Motor neuron (in vitro differentiated cells): ENCODE results near the gene CDH2. TPM values are rescaled to one million over a fixed set of nuclear protein-coding genes. Genes with fewer than 3 reads are reported as not detected.
"Not testable (repeated sequence)": the region's sequence is repeated elsewhere in the genome, so short reads cannot be mapped to it uniquely, and the experiment has no call there.

Experiments used
- ATAC-seq, 8 experiments: fragments of 200-7000 bp; cut with Tn5 transposase; replicated peaks in 6 of 8; 2 replicates each; pipeline ENCODE4 v1.8.0; 2021; ENCODE audit warnings: mild to moderate bottlenecking in 8 of 8, moderate library complexity in 8 of 8
- H3K27ac ChIP-seq, 2 donors: fragments of 250-450 bp; sonication (Bioruptor Pico); 2 replicates each; pipeline ENCODE4 v1.9.0; 2021; ENCODE audit warnings: antibody characterized with exemption in 2 of 2, mild to moderate bottlenecking in 2 of 2, moderate library complexity in 1 of 2
- H3K4me1 ChIP-seq, 2 donors: fragments of 250-450 bp; sonication (Bioruptor Pico); replicated peaks in 1 of 2; 2 replicates each; pipeline ENCODE4 v1.6.1; 2021; ENCODE audit warnings: antibody characterized with exemption in 2 of 2, mild to moderate bottlenecking in 2 of 2, moderate library complexity in 1 of 2
- H3K4me3 ChIP-seq, 5 donors: fragments of 250-450 bp; sonication (Bioruptor Pico); 2 replicates each; pipeline ENCODE4 v1.9.0; 2021; ENCODE audit warnings: antibody characterized with exemption in 5 of 5, mild to moderate bottlenecking in 5 of 5, moderate library complexity in 4 of 5
- WGBS, 10 experiments: fragments of 450-650 bp; shearing (Covaris generic); methylation state at CpG; one replicate each; pipeline ENCODE4 v1.0.0; 2022; 5-methylcytosine and 5-hydroxymethylcytosine counted together
- in situ Hi-C, 9 experiments: fragments of 400-800 bp; cut with MboI; loops; one replicate each; pipeline ENCODE4 v1.15.0; 2021; ENCODE audit warnings: low sequenced_read_pairs in 9 of 9, low pct_unique_long_range_greater_than_20kb in 2 of 9; ENCODE audit not compliant: unreplicated experiment in 9 of 9
- total RNA-seq, 8 experiments: library from RNA; unstranded; fragments of 300-600 nt; gene quantifications; 2 replicates each; pipeline versions ENCODE4 v1.2.3 to v1.2.4, GENCODE V29; 2022

CDH2 gene
- total RNA-seq, 8 experiments from 2014 or later: 0.10 to 181 (median 82.6) TPM

GRCh38 chr18:27922780-27923179, 254.2 kb downstream of the CDH2 start:
- peak in 4 of 8 experiments; percentile 26 to 49 (median 30) for ATAC-seq
- no peak overlapping the region for H3K4me3 ChIP-seq
- 0 to 79% (median 36%) methylated on average over 1 to 5 of the region's 5 CpGs for WGBS, 10 experiments
- peak overlapping the region in 1 of 2 donors; percentile 26 for H3K27ac ChIP-seq
- in situ Hi-C loops: no loop called here
- H3K4me1 ChIP-seq: peaks cover 24 to 26% of the 10 kb centered on the region in 2 donors

GRCh38 chr18:27921904-27922751, 254.8 kb downstream of the CDH2 start:
- peak overlapping the region; percentile 32 to 55 for H3K27ac ChIP-seq
- ATAC-seq: peak in 6 of 8 experiments; percentile 14 to 95 (median 88)
- 40 to 100% (median 65%) methylated on average over 2 to 14 of the region's 18 CpGs; no CpG with 5 or more reads in 1 of the 10 experiments for WGBS, 10 experiments
- in situ Hi-C loops: no loop called here
- peaks cover 24 to 26% of the 10 kb centered on the region in 2 donors for H3K4me1 ChIP-seq
- H3K4me3 ChIP-seq: no peak overlapping the region

DNA sequence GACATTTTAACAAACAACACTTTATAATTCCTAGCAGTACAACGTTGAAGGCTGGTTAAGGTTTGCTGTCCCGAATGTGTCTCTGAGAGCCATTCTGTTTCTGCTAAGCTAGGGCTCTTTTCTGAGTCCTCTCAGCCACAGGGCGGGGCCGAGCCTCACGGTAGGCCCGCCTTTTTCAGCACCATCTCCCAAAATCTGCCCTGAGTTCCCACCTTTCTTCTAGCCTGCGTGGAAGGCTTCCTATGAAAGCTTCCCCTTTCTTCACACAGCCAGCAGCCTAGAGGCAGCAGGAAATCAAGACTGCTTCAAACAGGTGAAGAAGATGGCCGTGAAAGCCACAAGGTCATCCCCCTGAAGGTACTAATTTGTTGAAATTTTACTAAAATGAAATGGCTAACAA, 255.5 kb downstream of the CDH2 start:
- H3K27ac ChIP-seq: peak overlapping the region in 1 of 2 donors; percentile 55
- ATAC-seq: no peak
- in situ Hi-C loops: no loop called here

GRCh38 chr18:27920836-27921235, 256.1 kb downstream of the CDH2 start:
- 48 to 90% (median 60%) methylated on average over 2 to 3 of the region's 3 CpGs; no CpG with 5 or more reads in 4 of the 10 experiments for WGBS, 10 experiments
- in situ Hi-C loops: no loop called here
- Histone ChIP-seq H3K27ac (no peak overlapping the region), H3K4me1 (peaks cover 24 to 26% of the 10 kb centered on the region in 2 donors), H3K4me3 (no peak overlapping the region)
- ATAC-seq: no peak

More for the DNA sequence above, 255.5 kb downstream of the CDH2 start:
- Histone ChIP-seq H3K4me1 (peaks cover 24 to 26% of the 10 kb centered on the region in 2 donors), H3K4me3 (no peak overlapping the region)
- WGBS, 10 experiments: 17 to 94% (median 80%) methylated on average over 1 to 8 of the region's 8 CpGs; no CpG with 5 or more reads in 1 of the 10 experiments

DNA sequence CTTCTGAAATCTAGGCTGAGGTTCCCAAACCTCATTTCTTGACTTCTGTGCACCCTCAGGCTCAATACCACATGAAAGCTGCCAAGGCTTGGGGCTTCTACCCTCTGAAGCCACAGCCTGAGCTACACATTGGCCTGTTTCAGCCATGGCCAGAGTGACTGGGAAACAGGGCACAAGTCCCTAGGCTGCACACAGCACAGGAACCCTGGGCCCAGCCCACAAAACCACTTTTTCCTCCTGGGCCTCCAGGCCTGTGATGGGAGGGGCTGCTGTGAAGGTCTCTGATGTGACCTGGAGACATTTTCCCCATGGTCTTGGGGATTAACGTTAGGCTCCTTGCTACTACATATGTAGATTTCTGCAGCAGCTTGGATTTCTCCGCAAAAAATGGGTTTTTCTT, 270.7 kb downstream of the CDH2 start:
- ATAC-seq, H3K4me3 ChIP-seq, H3K4me1 ChIP-seq, H3K27ac ChIP-seq, in situ Hi-C loops: not testable (repeated sequence)
- 33 to 100% (median 80%) methylated on average over 1 to 2 of the region's 2 CpGs; no CpG with 5 or more reads in 3 of the 10 experiments for WGBS, 10 experiments

DNA sequence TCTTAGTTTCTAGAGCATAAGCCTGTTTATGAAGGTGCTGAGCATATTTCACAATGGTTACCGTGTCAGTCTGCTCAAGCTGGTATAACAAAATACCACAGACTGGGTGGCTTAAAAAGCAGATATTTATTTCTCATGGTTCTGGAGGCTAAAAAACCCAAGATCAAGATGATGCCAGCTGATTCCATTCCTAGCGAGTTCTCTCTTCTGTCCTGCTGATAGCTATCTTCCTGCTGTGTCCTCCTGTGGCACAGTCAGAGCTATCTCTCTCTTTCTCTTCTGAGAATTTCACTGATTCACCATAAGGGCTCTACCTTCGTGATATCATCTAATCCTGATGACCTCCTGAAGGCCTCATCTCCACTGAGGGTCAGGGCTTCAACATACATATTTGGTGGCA, 273.0 kb downstream of the CDH2 start:
- H3K4me3 ChIP-seq: no peak overlapping the region
- H3K4me1 ChIP-seq: no peaks in the 10 kb centered on the region
- no peak overlapping the region for H3K27ac ChIP-seq
- in situ Hi-C loops: no loop called here
- ATAC-seq: no peak
- 0 to 92% (median 61%) methylated on average over 1 to 3 of the region's 3 CpGs; no CpG with 5 or more reads in 3 of the 10 experiments for WGBS, 10 experiments

- H3K4me3 ChIP-seq: no peak overlapping the region
- no peak for ATAC-seq
- no peak overlapping the region for H3K27ac ChIP-seq
- WGBS, 10 experiments: 0 to 89% (median 64%) methylated on average over 1 to 4 of the region's 4 CpGs; no CpG with 5 or more reads in 1 of the 10 experiments
- in situ Hi-C loops: no loop called here
- H3K4me1 ChIP-seq: no peaks in the 10 kb centered on the region
Measured at GRCh38 chr18:27901424-27902226, 275.3 kb downstream of the CDH2 start.
